ENCODE measurements around the gene MAP3K9. TPM values are rescaled to one million over a fixed set of nuclear protein-coding genes. Genes with fewer than 3 reads are reported as not detected.

The MAP3K9 gene
- total and polyA plus RNA-seq, 2 experiments from 2014 or later: 4.4 to 9.2 TPM

DNA sequence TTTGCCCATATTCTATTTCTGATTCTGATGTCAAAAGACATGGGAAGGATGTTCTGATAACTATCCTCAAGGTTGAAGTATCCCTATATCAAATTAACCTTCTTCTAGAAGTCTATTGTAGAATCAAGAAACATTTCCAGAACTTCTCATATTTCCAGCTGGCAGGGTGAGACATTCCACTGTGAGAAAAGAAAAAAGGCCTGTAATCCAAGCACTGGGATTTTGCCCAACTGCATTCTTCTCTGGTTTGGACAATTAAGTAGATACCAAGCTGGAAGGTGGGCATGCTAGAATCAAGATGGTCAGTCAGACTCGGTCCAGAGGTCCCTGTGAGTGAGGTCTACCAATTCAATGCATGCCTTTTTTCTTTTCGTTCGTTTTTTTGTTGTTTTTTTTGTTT is 60.9 kb downstream of the MAP3K9 start:
- Histone ChIP-seq H3K9me3 (ENCODE audit: low read depth) (no peaks in the 10 kb centered on the region), H3K79me2 (no peaks in the 10 kb centered on the region), H3K9me2 (replicated peaks; ENCODE audit: insufficient read depth) (no peaks in the 10 kb centered on the region), H3K27me3 (no peaks in the 10 kb centered on the region), H3K4me1 (ENCODE audit: insufficient read depth) (peaks cover 9% of the 10 kb centered on the region), H3K36me3 (replicated peaks; ENCODE audit: insufficient read depth, low read depth) (no peaks in the 10 kb centered on the region), H4K20me1 (ENCODE audit: insufficient read depth, poor library complexity, severe bottlenecking) (no peaks in the 10 kb centered on the region), H3K4me2 (no peak overlapping the region), H3K4me3 (no peak overlapping the region), H3K27ac (no peak overlapping the region), H2AFZ (no peak overlapping the region)
- 77% methylated on average over 3 of the region's 3 CpGs for WGBS (ENCODE audit: low lambda C conversion rate, missing lambda C conversion rate)
- TF ChIP-seq EZH2 (IDR thresholded peaks at IDR 0.05; ENCODE audit: borderline replicate concordance) (no peak), EZH2phosphoT487 (IDR thresholded peaks at IDR 0.05; ENCODE audit: low read depth, severe bottlenecking, unreplicated experiment) (no peak), CTCF (IDR thresholded peaks at IDR 0.05; ENCODE audit: poor library complexity) (no peak)
- DNase-seq (ENCODE audit: low spot score): no peak

DNA sequence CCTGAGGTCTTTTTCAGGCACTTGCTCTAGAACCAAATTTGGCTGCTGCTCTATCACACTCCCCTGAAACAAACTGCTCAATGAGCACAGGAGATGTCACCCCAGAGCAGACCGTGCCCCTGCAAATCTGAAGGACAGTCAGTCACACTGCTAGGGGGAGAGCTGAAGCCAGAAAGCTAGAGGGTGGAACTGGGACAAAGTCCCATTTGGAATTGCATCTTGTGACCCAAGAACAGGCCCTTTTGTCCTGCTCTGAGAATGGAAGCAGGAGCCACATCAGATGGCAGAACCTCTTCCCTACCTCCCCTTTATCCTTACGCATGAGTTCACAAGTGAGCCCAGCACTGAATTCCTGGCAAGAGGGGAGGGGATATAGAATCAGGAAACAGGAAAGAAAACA is 64.7 kb downstream of the MAP3K9 start:
- no peak for DNase-seq (ENCODE audit: low spot score)
- H3K79me2 ChIP-seq: no peaks in the 10 kb centered on the region
- H3K4me2 ChIP-seq: no peak overlapping the region
- peaks cover 3% of the 10 kb centered on the region for H3K4me1 ChIP-seq (ENCODE audit: insufficient read depth)
- WGBS (ENCODE audit: low lambda C conversion rate, missing lambda C conversion rate): 85% methylated on average over 2 of the region's 2 CpGs
- H3K27ac ChIP-seq: peak overlapping the region; percentile 56
- H3K9me3 ChIP-seq (ENCODE audit: low read depth): no peaks in the 10 kb centered on the region
- H2AFZ ChIP-seq: no peak overlapping the region
- no peaks in the 10 kb centered on the region for H3K27me3 ChIP-seq
- H4K20me1 ChIP-seq (ENCODE audit: insufficient read depth, poor library complexity, severe bottlenecking): no peaks in the 10 kb centered on the region
- TF ChIP-seq EZH2 (IDR thresholded peaks at IDR 0.05; ENCODE audit: borderline replicate concordance) (no peak), EZH2phosphoT487 (IDR thresholded peaks at IDR 0.05; ENCODE audit: low read depth, severe bottlenecking, unreplicated experiment) (no peak), CTCF (IDR thresholded peaks at IDR 0.05; ENCODE audit: poor library complexity) (no peak)
- no peaks in the 10 kb centered on the region for H3K36me3 ChIP-seq (replicated peaks; ENCODE audit: insufficient read depth, low read depth)
- H3K9me2 ChIP-seq (replicated peaks; ENCODE audit: insufficient read depth): no peaks in the 10 kb centered on the region
- no peak overlapping the region for H3K4me3 ChIP-seq

DNA sequence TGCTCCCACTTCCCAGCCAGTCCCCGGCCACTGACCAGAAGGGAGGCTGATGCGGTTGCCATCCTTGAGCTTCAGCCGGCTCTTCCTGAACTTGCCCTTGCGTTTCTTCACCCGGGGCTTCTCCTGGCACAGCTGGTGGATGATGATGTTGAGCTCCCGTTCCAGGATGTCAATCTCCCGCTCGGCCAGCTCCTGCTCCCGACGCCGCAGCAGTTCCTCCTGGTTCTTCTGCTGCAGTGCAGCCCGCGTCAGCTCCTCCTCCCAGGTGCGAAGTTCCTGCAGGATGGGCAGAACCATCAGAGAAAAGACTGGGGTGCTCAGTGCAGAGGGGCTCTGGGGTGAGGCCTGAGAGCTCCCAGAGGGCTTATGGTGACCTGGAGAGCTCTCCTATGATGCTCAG is 67.0 kb downstream of the MAP3K9 start:
- WGBS (ENCODE audit: low lambda C conversion rate, missing lambda C conversion rate): 99% methylated on average over 13 of the region's 14 CpGs
- Histone ChIP-seq H3K27me3 (no peaks in the 10 kb centered on the region), H3K79me2 (no peaks in the 10 kb centered on the region), H3K36me3 (replicated peaks; ENCODE audit: insufficient read depth, low read depth) (no peaks in the 10 kb centered on the region), H2AFZ (no peak overlapping the region), H3K4me3 (no peak overlapping the region), H4K20me1 (ENCODE audit: insufficient read depth, poor library complexity, severe bottlenecking) (no peaks in the 10 kb centered on the region), H3K9me2 (replicated peaks; ENCODE audit: insufficient read depth) (no peaks in the 10 kb centered on the region), H3K9me3 (ENCODE audit: low read depth) (no peaks in the 10 kb centered on the region), H3K4me1 (ENCODE audit: insufficient read depth) (peaks cover 3% of the 10 kb centered on the region), H3K4me2 (no peak overlapping the region), H3K27ac (no peak overlapping the region)
- DNase-seq (ENCODE audit: low spot score): no peak
- TF ChIP-seq EZH2 (IDR thresholded peaks at IDR 0.05; ENCODE audit: borderline replicate concordance) (no peak), EZH2phosphoT487 (IDR thresholded peaks at IDR 0.05; ENCODE audit: low read depth, severe bottlenecking, unreplicated experiment) (no peak), CTCF (IDR thresholded peaks at IDR 0.05; ENCODE audit: poor library complexity) (no peak)

DNA sequence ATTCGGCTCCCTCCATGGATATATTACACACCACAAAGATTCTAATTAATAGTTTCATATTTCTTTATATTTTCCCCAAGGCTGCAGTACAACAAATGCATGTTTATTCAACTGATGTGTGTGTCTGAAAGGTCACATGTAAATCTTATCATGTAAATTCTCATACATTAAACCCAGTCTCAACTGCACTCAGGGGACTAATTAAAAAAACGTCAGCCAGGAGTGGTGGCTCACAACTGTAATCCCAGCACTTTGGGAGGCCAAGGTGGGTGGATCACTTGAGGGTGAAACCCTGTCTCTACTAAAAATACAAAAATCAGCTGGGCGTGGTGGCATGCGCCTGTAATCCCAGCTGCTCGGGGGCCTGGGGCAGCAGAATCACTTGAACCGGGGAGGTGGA is 67.8 kb downstream of the MAP3K9 start:
- H3K9me2 ChIP-seq (replicated peaks; ENCODE audit: insufficient read depth): no peaks in the 10 kb centered on the region
- H3K4me2 ChIP-seq: no peak overlapping the region
- no peak for DNase-seq (ENCODE audit: low spot score)
- no peak overlapping the region for H3K4me3 ChIP-seq
- H4K20me1 ChIP-seq (ENCODE audit: insufficient read depth, poor library complexity, severe bottlenecking): no peaks in the 10 kb centered on the region
- no peaks in the 10 kb centered on the region for H3K9me3 ChIP-seq (ENCODE audit: low read depth)
- no peak overlapping the region for H3K27ac ChIP-seq
- no peaks in the 10 kb centered on the region for H3K27me3 ChIP-seq
- TF ChIP-seq CTCF (IDR thresholded peaks at IDR 0.05; ENCODE audit: poor library complexity) (no peak), EZH2phosphoT487 (IDR thresholded peaks at IDR 0.05; ENCODE audit: low read depth, severe bottlenecking, unreplicated experiment) (no peak), EZH2 (IDR thresholded peaks at IDR 0.05; ENCODE audit: borderline replicate concordance) (no peak)
- no peak overlapping the region for H2AFZ ChIP-seq
- H3K4me1 ChIP-seq (ENCODE audit: insufficient read depth): peaks cover 3% of the 10 kb centered on the region
- no peaks in the 10 kb centered on the region for H3K36me3 ChIP-seq (replicated peaks; ENCODE audit: insufficient read depth, low read depth)
- H3K79me2 ChIP-seq: no peaks in the 10 kb centered on the region
- WGBS (ENCODE audit: low lambda C conversion rate, missing lambda C conversion rate): 80% methylated on average over 6 of the region's 6 CpGs
